Epithelial cell of proximal tubule (primary cell): Measurements from ENCODE around the gene MEIOB. TPM values are rescaled to one million over a fixed set of nuclear protein-coding genes. Genes with fewer than 3 reads are reported as not detected.
"Not testable (repeated sequence)": the region's sequence is repeated elsewhere in the genome, so short reads cannot be mapped to it uniquely, and the experiment has no call there.

Experiments
- DNase-seq: peaks from one replicate; pipeline ENCODE4 v3.0.0-alpha.2; 2011; ENCODE audit warnings: low read depth
- H3K4me3 ChIP-seq: 2 replicates; pipeline ENCODE4 v1.5.1; 2011; ENCODE audit warnings: low read depth, mild to moderate bottlenecking, low read length
- total RNA-seq: library from RNA; depleted of rRNA; stranded (reverse); fragments of >200 nt; gene quantifications from 2 replicates; pipeline ENCODE4 v1.2.3, GENCODE V29; 2015
- TF ChIP-seq, protein P1 (sequence below): conservative IDR thresholded peaks from 2 replicates; pipeline ENCODE4 v1.5.1; 2012; ENCODE audit warnings: low read depth, mild to moderate bottlenecking, low read length

Gene MEIOB
- total RNA-seq, 1 donor from 2014 or later: 2.1 TPM

DNA sequence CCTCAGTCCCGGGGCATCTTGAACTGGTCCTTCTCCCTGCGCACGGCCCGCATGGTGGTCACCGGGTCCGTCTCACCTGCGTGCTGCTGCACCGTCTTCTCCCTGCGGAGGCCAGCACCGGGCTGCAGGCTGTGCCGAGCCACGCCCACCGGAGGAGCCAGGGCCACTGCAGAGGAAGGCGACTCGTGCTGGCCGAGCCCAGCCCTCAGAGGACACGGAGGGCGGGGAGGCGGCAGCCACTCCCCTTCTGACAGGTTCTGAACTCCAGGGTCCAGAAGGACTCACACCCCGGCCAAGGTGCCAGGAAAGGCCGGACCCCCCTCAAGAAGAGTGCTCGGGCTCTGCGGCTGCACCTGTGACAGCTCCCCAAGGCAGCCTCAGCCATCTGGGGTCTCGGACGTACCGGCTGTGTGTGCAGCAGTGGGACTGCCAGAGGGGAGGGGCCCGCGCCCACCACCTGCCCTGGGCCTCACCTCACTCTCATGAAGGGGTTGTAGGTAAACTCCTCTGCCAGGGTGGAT is 62.6 kb downstream of the MEIOB start:
- no peak overlapping the region for H3K4me3 ChIP-seq
- TF ChIP-seq, protein P1, sequence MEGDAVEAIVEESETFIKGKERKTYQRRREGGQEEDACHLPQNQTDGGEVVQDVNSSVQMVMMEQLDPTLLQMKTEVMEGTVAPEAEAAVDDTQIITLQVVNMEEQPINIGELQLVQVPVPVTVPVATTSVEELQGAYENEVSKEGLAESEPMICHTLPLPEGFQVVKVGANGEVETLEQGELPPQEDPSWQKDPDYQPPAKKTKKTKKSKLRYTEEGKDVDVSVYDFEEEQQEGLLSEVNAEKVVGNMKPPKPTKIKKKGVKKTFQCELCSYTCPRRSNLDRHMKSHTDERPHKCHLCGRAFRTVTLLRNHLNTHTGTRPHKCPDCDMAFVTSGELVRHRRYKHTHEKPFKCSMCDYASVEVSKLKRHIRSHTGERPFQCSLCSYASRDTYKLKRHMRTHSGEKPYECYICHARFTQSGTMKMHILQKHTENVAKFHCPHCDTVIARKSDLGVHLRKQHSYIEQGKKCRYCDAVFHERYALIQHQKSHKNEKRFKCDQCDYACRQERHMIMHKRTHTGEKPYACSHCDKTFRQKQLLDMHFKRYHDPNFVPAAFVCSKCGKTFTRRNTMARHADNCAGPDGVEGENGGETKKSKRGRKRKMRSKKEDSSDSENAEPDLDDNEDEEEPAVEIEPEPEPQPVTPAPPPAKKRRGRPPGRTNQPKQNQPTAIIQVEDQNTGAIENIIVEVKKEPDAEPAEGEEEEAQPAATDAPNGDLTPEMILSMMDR: no peak
- DNase-seq: no peak

DNA sequence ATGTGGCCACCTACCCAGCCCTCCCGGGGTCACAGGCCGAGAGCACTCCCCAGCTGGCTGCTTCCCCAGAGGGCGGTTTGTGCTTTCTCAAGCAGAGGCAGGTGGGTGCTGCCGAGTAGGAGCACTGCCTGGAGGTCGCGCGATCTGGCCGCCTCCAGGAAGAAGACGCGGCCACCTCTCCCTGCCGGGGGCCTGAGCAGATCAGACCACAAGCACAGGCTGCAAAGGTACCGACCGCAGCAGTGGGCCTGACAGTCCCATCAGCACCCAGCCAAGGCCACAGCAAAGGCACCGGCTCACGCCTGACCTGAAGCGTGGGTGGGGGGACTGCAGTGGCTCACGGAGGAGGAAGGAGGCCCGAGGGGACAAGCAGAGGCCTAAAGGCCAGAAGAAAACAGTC is 63.3 kb downstream of the MEIOB start:
- no peak for DNase-seq
- TF ChIP-seq, protein P1: no peak
- H3K4me3 ChIP-seq: no peak overlapping the region

DNA sequence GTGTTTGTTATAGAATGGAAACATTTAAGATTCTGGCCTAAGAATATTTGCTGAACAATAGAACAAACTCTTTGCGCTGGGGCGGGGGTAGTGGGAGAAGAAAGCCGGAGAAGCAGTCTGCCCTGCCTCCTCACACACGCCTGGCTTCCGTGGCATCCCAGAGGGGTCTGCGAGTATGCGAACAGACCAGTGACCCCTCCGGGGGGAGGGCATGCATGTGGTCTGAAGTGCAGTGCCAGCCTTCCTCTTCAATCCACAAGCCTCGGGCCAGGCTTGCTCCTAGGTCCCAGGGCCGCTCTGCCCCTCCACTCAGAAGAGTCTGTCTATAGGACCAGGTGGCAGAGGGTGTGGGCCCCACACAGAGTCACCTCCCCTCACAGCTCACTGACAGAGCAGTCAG is 64.3 kb downstream of the MEIOB start:
- no peak for DNase-seq
- no peak overlapping the region for H3K4me3 ChIP-seq
- TF ChIP-seq, protein P1: no peak

DNA sequence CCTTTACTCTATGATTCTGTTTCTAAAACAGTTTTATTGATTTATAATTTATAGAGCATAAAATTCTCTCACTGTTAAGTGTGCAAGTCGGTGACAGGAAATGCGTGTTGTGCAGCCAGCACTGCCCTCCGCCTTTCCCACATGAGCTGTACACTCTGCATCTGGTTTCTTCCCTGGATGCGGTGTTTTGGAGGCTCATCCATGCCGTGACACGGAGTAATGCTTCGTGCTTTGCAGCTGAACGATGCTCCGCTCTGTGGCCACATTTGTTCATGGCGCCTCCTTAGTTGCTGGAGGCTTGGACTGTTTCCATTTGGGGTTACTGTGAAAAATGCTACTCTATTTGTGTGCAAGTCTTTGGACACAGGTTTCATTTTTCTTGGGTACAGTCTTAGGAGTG is 71.3 kb downstream of the MEIOB start:
- no peak for DNase-seq
- H3K4me3 ChIP-seq: no peak overlapping the region
- TF ChIP-seq, protein P1: no peak

DNA sequence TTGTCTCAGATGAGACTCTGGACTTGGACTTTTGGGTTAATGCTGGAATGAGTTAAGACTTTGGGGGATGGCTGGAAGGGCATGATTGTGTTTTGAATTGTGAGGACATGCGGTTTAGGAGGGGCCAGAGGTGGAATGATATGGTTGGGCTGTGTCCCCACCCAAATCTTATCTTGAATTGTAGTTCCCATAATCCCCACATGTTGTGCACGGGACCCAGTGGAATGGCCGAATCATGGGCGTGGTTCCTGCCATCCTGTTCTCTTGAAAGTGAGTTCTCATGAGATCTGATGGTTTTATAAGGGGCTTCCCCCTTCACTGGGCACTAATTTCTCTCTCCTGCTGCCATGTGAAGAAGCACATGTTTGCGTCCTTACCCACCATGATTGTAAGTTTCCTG is 72.7 kb downstream of the MEIOB start:
- H3K4me3 ChIP-seq, DNase-seq: not testable (repeated sequence)

DNA sequence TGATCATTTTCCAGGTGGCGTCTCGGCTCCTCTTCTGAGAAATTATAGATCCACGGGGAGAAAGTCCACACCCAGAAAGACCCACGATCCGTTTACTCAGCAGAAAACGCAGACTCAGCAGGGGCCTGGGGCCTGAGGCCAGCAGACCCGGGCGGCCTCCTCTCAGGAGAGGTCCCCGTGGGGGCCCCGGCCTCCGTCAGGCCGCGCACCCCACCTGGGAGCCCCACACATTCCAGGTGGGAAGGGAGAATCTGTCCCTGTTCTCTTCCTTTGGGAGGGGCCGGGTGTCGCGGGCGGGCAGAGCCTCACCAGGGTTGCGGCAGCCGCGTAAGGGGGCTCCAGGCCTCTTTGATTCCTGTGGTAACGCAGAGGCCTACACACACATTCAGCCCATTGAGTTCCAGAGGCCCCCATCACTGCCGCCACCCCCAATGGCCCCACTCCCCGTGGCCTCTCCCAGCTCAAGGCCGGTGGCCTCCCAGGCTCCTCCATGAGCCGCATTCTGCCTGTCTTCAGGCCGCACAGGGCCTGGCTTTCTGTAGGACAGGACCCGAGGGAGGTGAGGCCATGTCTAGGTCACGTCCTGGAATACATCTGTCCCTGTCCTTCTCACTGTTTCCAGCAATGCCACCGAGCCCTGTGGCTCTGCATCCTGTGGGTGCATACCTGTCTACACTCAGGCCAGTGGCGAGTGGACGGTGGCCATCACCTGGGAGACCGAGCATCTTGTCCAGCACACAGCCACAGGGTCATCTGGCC is 76.9 kb downstream of the MEIOB start:
- H3K4me3 ChIP-seq: no peak overlapping the region
- TF ChIP-seq, protein P1: no peak
- DNase-seq: no peak

DNA sequence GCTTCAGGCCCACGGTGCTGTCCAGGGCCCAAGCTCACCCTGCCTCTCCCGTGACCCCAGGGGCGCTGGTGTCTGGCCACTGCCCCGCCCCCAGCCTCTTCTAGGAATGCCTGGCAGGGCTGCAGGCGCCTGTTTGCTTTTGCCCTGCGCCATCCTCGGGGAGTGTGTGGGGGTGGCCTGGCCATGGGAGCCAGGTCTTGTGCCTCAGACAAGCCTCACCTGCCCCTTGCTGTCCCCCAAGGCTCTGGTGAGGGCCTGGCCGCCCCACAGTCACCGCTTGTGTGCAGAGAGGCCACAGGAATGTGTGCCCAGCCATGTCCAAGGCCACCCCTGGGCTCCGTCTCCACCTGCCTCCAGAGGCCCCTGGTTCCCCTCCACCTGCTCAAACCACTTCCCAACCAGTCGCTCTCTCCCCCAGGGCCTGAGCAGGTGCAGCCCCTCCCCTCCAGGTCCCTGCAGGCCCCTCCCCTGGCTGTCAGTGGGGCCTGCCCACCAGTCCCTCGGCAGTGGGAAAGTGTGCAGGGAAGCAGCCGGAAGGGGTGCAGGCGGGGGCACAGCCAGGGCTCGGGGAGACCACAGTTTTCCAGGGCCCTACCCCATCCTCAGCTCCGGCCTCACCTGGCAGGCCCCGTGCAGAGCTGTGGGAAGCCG is 77.6 kb downstream of the MEIOB start:
- no peak overlapping the region for H3K4me3 ChIP-seq
- DNase-seq: no peak
- TF ChIP-seq, protein P1: no peak
